ENCODE measurements around the gene FLRT1.

- TF ChIP-seq SP1 (IDR thresholded peaks at IDR 0.05), result no peak
- TF ChIP-seq PKNOX1 (IDR thresholded peaks at IDR 0.05), result no peak
- TF ChIP-seq TARDBP (IDR thresholded peaks at IDR 0.05), result no peak
- no peak for TF ChIP-seq SUZ12 (IDR thresholded peaks at IDR 0.05)
- TF ChIP-seq FOXM1 (IDR thresholded peaks at IDR 0.05; ENCODE audit: borderline replicate concordance), result no peak
- TF ChIP-seq ARNT (IDR thresholded peaks at IDR 0.05), result no peak
- no peak for TF ChIP-seq HDGF (IDR thresholded peaks at IDR 0.05; ENCODE audit: borderline replicate concordance)
- TF ChIP-seq BHLHE40 (IDR thresholded peaks at IDR 0.05; ENCODE audit: borderline replicate concordance), result no peak
- no peak for TF ChIP-seq FOXK2 (IDR thresholded peaks at IDR 0.05)
- no peak for TF ChIP-seq NFRKB (IDR thresholded peaks at IDR 0.05)
- no peak for TF ChIP-seq ZNF384 (IDR thresholded peaks at IDR 0.05)
- TF ChIP-seq LEF1 (IDR thresholded peaks at IDR 0.05; ENCODE audit: borderline replicate concordance), result no peak
Measured at GRCh38 chr11:64078905-64079304, 43.2 kb downstream of the FLRT1 start.
